Activated CD8-positive, alpha-beta T cell treated with anti-CD3 and anti-CD28 coated beads for 36 hours (primary cell): ENCODE measurements around the gene USP26. TPM values are rescaled to one million over a fixed set of nuclear protein-coding genes. Genes with fewer than 3 reads are reported as not detected.

ENCODE experiments used
- ATAC-seq: fragments of 200-7000 bp; cut with Tn5 transposase; one replicate; pipeline ENCODE4 v1.10.0; 2021; ENCODE audit warnings: mild to moderate bottlenecking, moderate library complexity
- CTCF ChIA-PET: fragments of 350-600 bp; sonication (Branson Sonifier 250); formaldehyde crosslinking; loops from one replicate; lab custom pipeline; 2021; ENCODE audit warnings: antibody characterized with exemption; lab: Charles Lee
- POLR2A ChIA-PET: fragments of 350-600 bp; sonication (Branson Sonifier 250); formaldehyde crosslinking; loops from one replicate; lab custom pipeline; 2021; ENCODE audit warnings: antibody characterized with exemption; lab: Charles Lee
- DNase-seq: peaks from one replicate; pipeline ENCODE4 v3.0.0-alpha.2; 2020
- H3K27ac Mint-ChIP-seq: one replicate; pipeline ENCODE4 v1.8.0; 2021; ENCODE audit warnings: mild to moderate bottlenecking, mixed read lengths
- H3K27me3 Mint-ChIP-seq: one replicate; pipeline ENCODE4 v1.8.0; 2021; ENCODE audit warnings: mixed read lengths
- H3K36me3 Mint-ChIP-seq: one replicate; pipeline ENCODE4 v1.8.0; 2021; ENCODE audit warnings: low read depth, mixed read lengths
- H3K4me1 Mint-ChIP-seq: one replicate; pipeline ENCODE4 v1.8.0; 2021; ENCODE audit warnings: low read depth, mixed read lengths
- H3K4me3 Mint-ChIP-seq: one replicate; pipeline ENCODE4 v1.8.0; 2021; ENCODE audit warnings: mild to moderate bottlenecking, moderate library complexity, mixed read lengths
- H3K9me3 Mint-ChIP-seq: one replicate; pipeline ENCODE4 v1.8.0; 2021; ENCODE audit warnings: mixed read lengths
- CTCF ChIP-seq: fragments of 200-600 bp; IDR thresholded peaks from one replicate; pipeline ENCODE4 v1.8.0; 2022; ENCODE audit warnings: antibody characterized with exemption, mild to moderate bottlenecking
- intact Hi-C: fragments of 100-400 bp; cut with micrococcal nuclease; formaldehyde crosslinking; loops from one replicate; pipeline ENCODE4 v1.10.0; 2022
- total RNA-seq, 2 experiments: library from RNA; stranded (reverse); gene quantifications; one replicate each; pipeline ENCODE4 v1.2.3, GENCODE V29; 2021

USP26 gene
- not detected for total RNA-seq

DNA sequence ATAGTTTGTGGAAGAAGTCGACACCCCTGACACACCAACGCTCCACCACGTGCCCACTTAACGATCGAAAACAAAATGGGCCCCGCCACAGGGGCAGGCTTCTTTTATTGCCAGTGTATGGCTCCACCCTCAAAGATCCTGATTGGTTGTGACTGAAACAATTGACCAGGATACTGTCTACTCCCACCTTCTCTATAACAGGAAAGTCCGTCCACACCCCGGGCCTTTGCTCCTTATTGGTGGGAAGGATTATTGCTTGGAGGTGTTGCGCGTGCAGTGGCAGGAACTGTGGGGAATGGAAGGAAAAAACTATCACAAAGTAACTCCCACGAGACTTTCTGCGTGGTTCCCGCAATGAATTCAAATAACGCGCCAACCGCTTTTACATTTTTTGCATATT, at the start of gene USP26:
USP26 (minus strand) TSS at position 79 of the 400 bp plus-strand sequence. CDS start 68,889 bp downstream, outside the sequence.
- H3K36me3 Mint-ChIP-seq = no peaks in the 10 kb centered on the region
- CTCF ChIA-PET = no interaction called here
- H3K4me3 Mint-ChIP-seq = no peak within 1 kb of the TSS
- intact Hi-C loops = no loop called here
- no peak for ATAC-seq
- H3K27me3 Mint-ChIP-seq = no peaks in the 10 kb centered on the region
- H3K9me3 Mint-ChIP-seq = no peaks in the 10 kb centered on the region
- DNase-seq = no peak
- POLR2A ChIA-PET = no interaction called here
- no peak within 1 kb of the TSS for H3K27ac Mint-ChIP-seq
- H3K4me1 Mint-ChIP-seq = no peaks in the 10 kb centered on the region
- TF ChIP-seq CTCF = no peak

DNA sequence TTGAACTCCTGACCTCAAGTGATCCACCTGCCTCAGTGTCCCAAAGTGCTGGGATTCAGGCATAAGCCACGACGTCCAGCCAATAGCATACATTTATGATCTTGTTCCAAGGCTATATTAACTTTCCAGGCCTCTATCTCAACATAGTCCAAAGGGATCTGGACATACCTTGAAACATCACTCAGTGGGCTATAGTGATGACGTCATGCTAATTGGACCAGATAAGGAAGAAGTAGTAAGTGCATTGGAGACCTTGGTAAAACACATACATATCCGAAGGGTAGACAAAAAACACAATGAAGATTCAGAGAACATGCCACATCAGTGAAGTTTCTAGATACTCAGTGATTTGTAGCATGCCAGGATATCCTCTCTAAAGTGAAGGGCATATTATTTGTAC, 37.4 kb upstream of the USP26 start:
- ChIA-PET POLR2A (no interaction called here), CTCF (no interaction called here)
- Mint-ChIP-seq H3K27me3 (peaks cover 1% of the 10 kb centered on the region), H3K4me1 (no peaks in the 10 kb centered on the region), H3K4me3 (no peak overlapping the region), H3K36me3 (no peaks in the 10 kb centered on the region), H3K27ac (no peak overlapping the region), H3K9me3 (no peaks in the 10 kb centered on the region)
- intact Hi-C loops = no loop called here
- no peak for ATAC-seq
- DNase-seq = no peak
- TF ChIP-seq CTCF = no peak

DNA sequence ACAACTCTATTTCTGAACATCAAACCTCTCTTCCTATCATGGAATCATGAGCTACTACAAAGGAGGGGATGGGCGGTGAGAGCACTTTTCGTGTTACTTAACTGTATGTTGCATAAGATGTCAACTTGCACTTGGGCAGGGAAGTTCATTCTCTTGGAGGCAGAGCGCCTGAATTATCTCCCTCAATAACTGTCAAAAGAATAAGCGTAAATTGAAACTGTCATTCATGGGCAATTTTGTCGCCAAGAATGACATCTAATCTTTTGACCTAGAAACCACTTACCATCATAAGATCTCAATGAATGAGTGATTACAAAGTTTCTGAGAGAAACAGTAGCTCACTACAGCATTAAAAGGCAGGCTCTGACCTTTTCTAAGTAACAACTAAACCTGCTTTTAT, 23.5 kb upstream of the USP26 start:
- intact Hi-C loops = no loop called here
- TF ChIP-seq CTCF = no peak
- no peaks in the 10 kb centered on the region for H3K9me3 Mint-ChIP-seq
- no peak overlapping the region for H3K27ac Mint-ChIP-seq
- ATAC-seq (no peak), DNase-seq (no peak)
- H3K36me3 Mint-ChIP-seq = no peaks in the 10 kb centered on the region
- ChIA-PET CTCF (no interaction called here), POLR2A (no interaction called here)
- H3K27me3 Mint-ChIP-seq = no peaks in the 10 kb centered on the region
- no peak overlapping the region for H3K4me3 Mint-ChIP-seq
- H3K4me1 Mint-ChIP-seq = no peaks in the 10 kb centered on the region

GRCh38 chrX:133094098-133094731, 2.7 kb downstream of the USP26 start:
- POLR2A ChIA-PET = no interaction called here
- CTCF ChIA-PET = no interaction called here

More at GRCh38 chrX:133094098-133094731, 2.7 kb downstream of the USP26 start:
- Mint-ChIP-seq H3K27ac (no peak overlapping the region), H3K27me3 (no peaks in the 10 kb centered on the region), H3K4me3 (no peak overlapping the region), H3K4me1 (no peaks in the 10 kb centered on the region), H3K9me3 (no peaks in the 10 kb centered on the region), H3K36me3 (no peaks in the 10 kb centered on the region)
- intact Hi-C loops = no loop called here
- no peak for TF ChIP-seq CTCF
- ATAC-seq (no peak), DNase-seq (no peak)
